Psoas muscle (tissue), 8 donors: ENCODE results near the gene RPL13A. TPM values are rescaled to one million over a fixed set of nuclear protein-coding genes. Genes with fewer than 3 reads are reported as not detected.

Experiments
- ATAC-seq, 4 donors: fragments of 200-7000 bp; cut with Tn5 transposase; one replicate each; pipeline ENCODE4 v1.9.1; 2020; ENCODE audit warnings: moderate library complexity in 3 of 4, mild to moderate bottlenecking in 2 of 4
- DNase-seq, 2 donors: peaks; one replicate each; pipeline ENCODE4 v3.0.0-alpha.2; 2020
- H3K27ac ChIP-seq: fragments of 200-600 bp; one replicate; pipeline ENCODE4 v1.8.0; 2022
- H3K27me3 ChIP-seq, 3 donors: fragments of 200-600 bp in 1 of 3; one replicate each; pipeline versions ENCODE4 v1.6.1 to v1.8.0; 2013 to 2022; ENCODE audit warnings: low read length in 2 of 3, mild to moderate bottlenecking in 2 of 3, moderate library complexity in 1 of 3; ENCODE audit not compliant: insufficient read depth in 3 of 3
- H3K36me3 ChIP-seq, 2 donors: fragments of 200-600 bp in 1 of 2; one replicate each; pipeline versions ENCODE4 v1.6.1 to v1.8.0; 2013 to 2022; ENCODE audit warnings: low read depth in 1 of 2, mild to moderate bottlenecking in 1 of 2, moderate library complexity in 1 of 2; ENCODE audit not compliant: insufficient read depth in 1 of 2
- H3K4me1 ChIP-seq: fragments of 200-600 bp; one replicate; pipeline ENCODE4 v1.8.0; 2022
- H3K4me3 ChIP-seq: fragments of 200-600 bp; one replicate; pipeline ENCODE4 v1.8.0; 2022; ENCODE audit warnings: mild to moderate bottlenecking
- H3K9me3 ChIP-seq: fragments of 200-600 bp; one replicate; pipeline ENCODE4 v1.8.0; 2022
- CTCF ChIP-seq: fragments of 200-600 bp; IDR thresholded peaks from one replicate; pipeline ENCODE4 v1.8.0; 2022; ENCODE audit warnings: antibody characterized with exemption
- WGBS, 3 donors: extraction: QIAGEN DNeasy Blood & Tissue Kit; methylation state at CpG; one replicate each; pipeline versions ENCODE4 v1.1.6 to v1.1.7; 2013; 5-methylcytosine and 5-hydroxymethylcytosine counted together
- intact Hi-C, 2 donors: fragments of 100-400 bp; cut with DNase I; formaldehyde crosslinking; loops; one replicate each; pipeline versions ENCODE4 v1.11.0 to v1.14.2; 2022
- polyA plus RNA-seq, 3 donors: library from polyadenylated mRNA; stranded (reverse); fragments of 200-250 nt; gene quantifications; one replicate each; pipeline ENCODE4 v1.2.3, GENCODE V29; 2013
- total RNA-seq, 4 donors: library from RNA; stranded (reverse); fragmentation: NEBNext Ultra II Directional in 2 of 4; extraction: Animal tissue kit (Norgen Biotek cat#: 25700) in 2 of 4; gene quantifications; one replicate each; pipeline versions ENCODE4 v1.2.1 to v1.2.4, GENCODE V29; 2021 to 2023
- donor health status: healthy with polysubstance abuse.
- donor health status: DM: no; HTN: no; CAD: no; lungs with moderate emphysema.
- donor health status: Bipolar disorder and iron deficiency.
- donor health status: healthy.
- donor health status: DM: yes; HTN: yes; CAD: no.
- donor health status: DM: no; HTN: no; CAD: no.
- donor health status: DM: no; HTN: no; CAD: no.
- donor health status: DM: yes; HTN: yes; CAD: no.

The RPL13A gene
- total and polyA plus RNA-seq, 7 donors, result 1,392 to 2,955 (median 1,992) TPM

DNA sequence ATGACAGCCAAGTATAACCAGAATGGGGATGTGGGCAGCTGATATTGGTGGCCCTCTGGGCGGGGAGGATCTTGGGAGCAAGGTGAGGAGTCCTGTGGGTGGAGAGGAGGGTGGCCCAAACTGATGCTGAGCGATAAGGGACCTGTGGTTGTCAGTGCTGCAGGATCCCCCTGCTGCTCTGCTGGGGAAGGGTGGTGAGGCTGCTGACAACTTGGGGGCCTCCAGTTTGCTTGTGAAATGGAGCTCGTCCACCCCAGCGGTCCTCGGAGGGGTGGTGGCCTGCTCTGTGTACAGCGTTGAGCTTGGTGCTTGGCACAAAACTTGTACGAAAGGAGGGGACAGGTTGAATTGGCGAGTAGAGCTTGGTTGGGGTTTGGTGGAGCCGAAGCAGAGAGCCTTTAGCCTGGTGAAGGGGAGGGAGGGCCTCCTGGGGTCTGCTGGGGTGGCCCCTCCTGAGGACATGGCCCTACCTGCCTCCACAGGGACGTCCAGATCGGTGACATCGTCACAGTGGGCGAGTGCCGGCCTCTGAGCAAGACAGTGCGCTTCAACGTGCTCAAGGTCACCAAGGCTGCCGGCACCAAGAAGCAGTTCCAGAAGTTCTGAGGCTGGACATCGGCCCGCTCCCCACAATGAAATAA is 11.7 kb downstream of the RPL13A start:
- WGBS, 3 donors, result 53 to 65% (median 57%) methylated on average over 19 of the region's 19 CpGs
- Histone ChIP-seq H3K4me1 (peaks cover 42% of the 10 kb centered on the region), H3K27ac (peak overlapping the region; percentile 36), H3K27me3 (no peaks in the 10 kb centered on the region), H3K4me3 (peak overlapping the region; percentile 99), H3K36me3 (peaks cover 19 to 31% of the 10 kb centered on the region in 2 donors), H3K9me3 (no peaks in the 10 kb centered on the region)
- ATAC-seq (no peak), DNase-seq (no peak)
- intact Hi-C loops, result loop anchor here (5.0 to 10.0 kb wide), 2 partner anchors 316 to 378 kb away; partner anchors contain the start of genes AKT1S1 (in 1 of the 2), FUZ (in 1 of the 2), MED25 (in 1 of the 2) and TBC1D17 (in 1 of the 2)
- TF ChIP-seq CTCF, result no peak

DNA sequence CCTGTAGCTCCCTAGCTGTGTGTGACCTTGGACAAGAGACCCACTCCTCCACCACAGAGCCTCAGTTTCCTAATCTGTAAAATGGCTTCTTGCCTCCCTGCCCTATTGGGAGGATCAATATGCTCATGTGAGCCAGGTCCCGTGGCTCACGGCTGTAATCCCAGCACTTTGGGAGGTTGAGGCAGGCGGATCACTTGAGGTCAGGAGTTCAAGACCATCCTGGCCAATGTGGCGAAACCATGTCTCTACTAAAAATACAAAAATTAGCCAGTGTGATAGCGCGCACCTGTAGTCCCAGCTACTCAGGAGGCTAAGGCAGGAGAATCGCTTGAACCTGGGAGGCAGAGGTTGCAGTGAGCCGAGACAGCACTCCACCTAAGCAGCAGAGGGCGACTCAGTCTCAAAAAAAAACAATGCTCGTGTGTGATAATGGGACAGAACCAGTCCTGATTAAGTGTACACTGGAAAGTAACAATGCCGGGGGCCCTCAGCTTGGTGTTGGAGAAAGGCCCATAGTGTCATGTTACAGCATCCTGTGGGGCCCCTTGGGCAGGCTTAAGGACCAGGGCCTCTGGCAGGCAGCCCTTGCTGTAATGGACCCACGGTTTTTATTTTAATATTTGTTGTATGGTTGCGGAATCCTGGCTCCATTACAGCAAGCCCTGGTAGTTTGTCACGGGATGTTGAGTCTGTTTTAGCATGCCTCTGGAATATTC is 15.6 kb downstream of the RPL13A start:
- H3K4me1 ChIP-seq, result peaks cover 32% of the 10 kb centered on the region
- intact Hi-C loops, result loop anchor here in 1 of 2 donors (1.0 kb wide), 2 partner anchors 44 to 67 kb away; no protein-coding TSS in a partner anchor
- ATAC-seq, result peak; percentile 50 to 71 (median 62)
- H3K4me3 ChIP-seq, result peak overlapping the region; percentile 34
- H3K27me3 ChIP-seq, result no peaks in the 10 kb centered on the region
- 38 to 41% (median 39%) methylated on average over 14 of the region's 14 CpGs for WGBS, 3 donors
- H3K27ac ChIP-seq, result no peak overlapping the region
- H3K36me3 ChIP-seq, result peaks cover 10 to 22% of the 10 kb centered on the region in 2 donors
- peak in 1 of 2 donors; percentile 52 for DNase-seq
- TF ChIP-seq CTCF, result peak; percentile 65
- H3K9me3 ChIP-seq, result no peaks in the 10 kb centered on the region

DNA sequence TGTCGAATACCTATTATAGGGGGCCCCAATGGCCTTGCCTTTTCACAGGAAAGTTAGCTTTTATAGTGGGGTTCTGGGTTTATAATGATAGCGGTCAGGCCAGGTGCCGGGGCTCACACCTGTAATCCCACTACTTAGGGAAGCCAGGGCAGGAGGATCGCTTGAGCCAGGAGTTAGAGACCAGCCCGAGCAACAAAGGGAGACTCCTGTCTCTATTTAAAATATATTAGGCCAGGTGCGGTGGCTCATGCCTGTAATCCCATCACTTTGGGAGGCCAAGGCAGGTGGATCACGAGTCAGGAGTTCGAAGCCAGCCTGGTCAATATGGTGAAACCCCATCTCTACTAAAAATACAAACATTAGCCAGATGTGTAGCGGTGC is 16.2 kb downstream of the RPL13A start:
- WGBS, 3 donors, result 54 to 60% (median 59%) methylated on average over 9 of the region's 9 CpGs
- DNase-seq, result no peak
- Histone ChIP-seq H3K27ac (no peak overlapping the region), H3K9me3 (no peaks in the 10 kb centered on the region), H3K36me3 (peaks cover 9 to 16% of the 10 kb centered on the region in 2 donors), H3K27me3 (no peaks in the 10 kb centered on the region), H3K4me3 (no peak overlapping the region), H3K4me1 (peaks cover 26% of the 10 kb centered on the region)
- intact Hi-C loops, result loop anchor here in 1 of 2 donors (1.0 kb wide), 2 partner anchors 44 to 67 kb away; no protein-coding TSS in a partner anchor
- TF ChIP-seq CTCF, result no peak
- ATAC-seq, result no peak

GRCh38 chr19:49506575-49507105 is 19.2 kb downstream of the RPL13A start:
- DNase-seq (peak; percentile 47 to 76), ATAC-seq (peak; percentile 75 to 85 (median 79))
- intact Hi-C loops, result no loop called here
- WGBS, 3 donors, result 33 to 39% (median 38%) methylated on average over 8 of the region's 8 CpGs
- Histone ChIP-seq H3K27me3 (no peaks in the 10 kb centered on the region), H3K4me3 (no peak overlapping the region), H3K4me1 (peaks cover 8% of the 10 kb centered on the region), H3K27ac (no peak overlapping the region), H3K36me3 (no peaks in the 10 kb centered on the region), H3K9me3 (no peaks in the 10 kb centered on the region)
- peak; percentile 66 for TF ChIP-seq CTCF
